ENCODE measurements around the gene KCNJ6.

DNA sequence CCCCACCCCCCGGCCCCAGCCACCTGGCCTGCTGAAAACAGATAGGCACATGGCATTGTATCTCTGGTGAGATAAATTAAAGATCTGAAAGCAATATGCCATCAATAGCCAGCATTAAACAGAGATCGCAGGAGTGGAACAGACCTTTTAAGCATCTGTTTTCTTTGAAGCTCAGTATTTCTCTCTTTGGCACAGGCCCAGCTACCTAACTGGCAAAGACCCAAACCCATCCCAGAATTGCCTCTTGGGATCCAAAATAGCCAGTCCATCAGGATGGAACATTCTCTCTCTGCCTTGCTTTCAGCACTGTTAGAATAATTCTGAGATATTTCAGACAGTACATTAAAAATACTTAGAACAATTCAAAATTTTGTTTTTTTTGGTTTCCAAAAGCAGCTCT lies 46.0 kb downstream of the KCNJ6 start:
- TF ChIP-seq CTCF (IDR thresholded peaks at IDR 0.05 in 2 of 3, conservative IDR thresholded peaks at IDR 0.05 in 1 of 3; ENCODE audit: borderline replicate concordance in 1 of 3, insufficient read depth in 1 of 3, low read depth in 2 of 3, low read length in 2 of 3) (no peak), SIN3A (IDR thresholded peaks at IDR 0.05; ENCODE audit: low read depth) (no peak), POLR2A (IDR thresholded peaks at IDR 0.05; ENCODE audit: borderline replicate concordance, extremely low read depth, insufficient read depth, insufficient read length) (no peak), ATF3 (IDR thresholded peaks at IDR 0.05) (no peak), ZBTB33 (IDR thresholded peaks at IDR 0.05; ENCODE audit: extremely low read depth, insufficient replicate concordance, low read length) (no peak), EZH2 (IDR thresholded peaks at IDR 0.05) (no peak), ZNF274 (IDR thresholded peaks at IDR 0.05; ENCODE audit: low read depth, low read length) (no peak), YY1 (IDR thresholded peaks at IDR 0.05; ENCODE audit: extremely low read depth, insufficient replicate concordance, low read depth, low read length) (no peak), RAD21 (IDR thresholded peaks at IDR 0.05; ENCODE audit: low read depth) (no peak), POLR2AphosphoS5 (IDR thresholded peaks at IDR 0.05; ENCODE audit: low read depth, low read length) (no peak), JUND (IDR thresholded peaks at IDR 0.05) (no peak), EZH2phosphoT487 (IDR thresholded peaks at IDR 0.05; ENCODE audit: borderline replicate concordance) (no peak), SP1 (IDR thresholded peaks at IDR 0.05; ENCODE audit: low read depth) (no peak)

Data from HCT116 (cell line).